ENCODE data around the gene MARK4.
"Not testable (repeated sequence)": the region's sequence is repeated elsewhere in the genome, so short reads cannot be mapped to it uniquely, and the experiment has no call there.

The MARK4 gene

DNA sequence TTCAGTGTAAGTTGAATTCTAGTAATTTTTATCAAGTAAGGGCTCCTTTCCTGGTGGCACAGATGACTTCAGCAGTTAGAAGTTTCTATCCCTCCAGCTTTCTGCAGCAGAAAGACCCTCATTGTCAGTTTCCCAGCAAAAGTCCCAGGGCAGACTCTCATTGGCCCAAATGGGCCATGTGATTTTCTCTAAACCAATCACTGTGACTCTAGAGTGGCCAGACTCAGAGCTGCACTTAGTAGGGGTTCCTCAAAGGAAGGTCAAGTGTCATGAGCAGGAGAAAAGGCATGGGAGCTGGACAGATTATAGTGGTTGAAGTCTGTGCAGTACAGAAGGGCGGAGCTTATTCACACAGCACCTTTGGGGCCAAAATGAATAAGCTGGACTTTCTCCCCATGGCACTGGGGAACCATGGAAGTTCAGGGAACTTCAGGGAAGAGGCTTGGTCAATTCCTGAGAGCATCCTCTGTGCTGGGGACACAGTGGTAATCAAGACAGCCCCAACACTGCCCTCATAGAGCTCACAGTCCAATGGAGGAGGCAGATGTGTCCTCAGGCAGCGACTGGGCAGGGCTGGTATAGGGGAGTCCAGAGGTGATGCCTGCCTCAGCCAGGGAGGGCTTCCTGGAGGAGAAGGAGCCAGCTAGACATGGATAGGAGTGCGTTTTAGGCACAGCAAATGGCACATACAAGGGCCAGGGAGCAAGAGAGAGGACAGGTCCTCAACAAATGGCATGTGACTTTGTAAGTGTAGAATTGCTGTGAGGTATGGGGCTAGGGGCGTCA is 53.3 kb downstream of the MARK4 start:
- no peak for DNase-seq (ENCODE audit: extremely low read depth in 1 of 2, low read depth in 1 of 2)

DNA sequence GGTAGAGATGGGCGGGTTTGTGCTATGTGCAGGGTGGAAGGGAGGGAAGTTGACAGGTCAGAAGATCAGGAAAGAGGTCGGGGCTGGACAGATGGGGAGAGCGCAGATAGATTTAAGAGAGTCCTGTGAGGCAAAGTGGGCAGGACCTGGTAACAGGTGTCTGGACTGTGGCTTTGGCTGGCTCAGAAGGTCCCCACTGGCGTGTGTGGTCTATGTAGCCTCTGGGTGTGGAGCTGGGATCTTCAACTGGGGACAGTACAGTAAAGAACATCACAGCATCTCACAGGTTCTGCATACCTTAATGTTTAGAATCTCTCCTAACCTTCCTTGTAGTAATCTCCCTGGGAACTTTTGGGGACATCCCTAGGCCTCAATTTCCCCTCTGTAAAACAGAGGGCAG is 53.9 kb downstream of the MARK4 start:
- DNase-seq (ENCODE audit: extremely low read depth in 1 of 2, low read depth in 1 of 2): no peak

DNA sequence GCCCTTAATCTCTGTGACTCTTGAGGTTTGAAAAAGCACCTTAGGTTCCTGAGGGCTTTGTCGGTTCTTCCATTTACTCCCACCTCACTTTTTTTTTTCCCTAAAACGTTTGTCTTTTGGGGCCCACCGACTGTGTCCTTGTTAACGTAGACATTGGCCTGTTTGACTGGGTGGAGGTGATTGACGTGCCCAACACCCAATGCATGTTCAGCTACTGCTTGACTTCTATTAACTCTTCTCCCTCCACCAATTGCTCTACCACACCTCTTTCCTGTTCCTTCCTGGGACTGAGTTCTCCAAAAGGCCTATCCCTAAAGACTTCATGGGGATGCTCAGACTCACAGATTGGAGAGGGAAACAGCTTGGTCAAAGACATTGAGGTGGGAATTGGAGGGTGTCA is 54.4 kb downstream of the MARK4 start:
- DNase-seq (ENCODE audit: extremely low read depth in 1 of 2, low read depth in 1 of 2): no peak

DNA sequence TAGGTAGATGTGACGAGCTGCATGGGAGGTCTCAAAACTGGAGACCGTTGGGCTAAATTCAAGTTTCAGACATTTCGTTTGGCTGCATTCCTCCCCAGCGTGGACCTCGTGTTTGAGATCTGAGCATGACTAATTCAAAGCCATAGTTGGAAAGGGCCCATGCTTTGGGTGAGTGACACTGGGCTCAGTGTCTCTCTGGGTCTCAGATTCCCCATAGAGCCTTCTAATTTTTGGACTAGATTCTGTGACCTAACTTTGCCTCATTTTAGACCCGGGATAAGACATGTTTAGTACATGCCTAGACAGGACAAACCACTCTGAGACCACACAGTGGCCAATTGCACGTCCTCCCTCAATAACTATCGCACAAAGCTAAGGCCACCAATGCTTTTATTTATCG is 55.0 kb downstream of the MARK4 start:
- no peak for DNase-seq (ENCODE audit: extremely low read depth in 1 of 2, low read depth in 1 of 2)

DNA sequence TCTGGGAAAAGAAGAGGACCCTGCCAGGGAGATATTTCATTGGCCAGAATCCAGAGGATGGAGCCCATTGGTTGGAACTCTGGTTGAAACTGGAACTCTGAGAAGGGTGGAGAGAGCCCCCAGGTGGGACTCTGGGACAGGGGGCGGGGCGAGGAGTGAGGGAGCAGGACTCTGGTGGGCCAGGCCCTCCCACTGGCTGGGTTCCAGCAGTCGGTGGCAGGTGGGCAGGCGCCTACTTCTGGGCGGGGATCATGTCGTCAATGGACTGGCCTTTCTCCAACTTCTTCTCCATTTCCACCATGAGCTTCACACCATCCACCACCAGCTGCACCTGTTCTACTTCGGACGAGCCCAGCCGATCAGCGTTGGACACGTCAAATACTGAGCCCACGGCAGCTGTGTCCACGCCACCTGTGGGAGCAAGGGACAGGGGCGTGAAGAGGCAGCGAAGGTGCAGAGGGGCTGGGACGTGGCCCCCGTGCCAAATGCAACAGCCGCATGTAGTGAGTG is 55.5 kb downstream of the MARK4 start:
- DNase-seq (ENCODE audit: extremely low read depth in 1 of 2, low read depth in 1 of 2): no peak

DNA sequence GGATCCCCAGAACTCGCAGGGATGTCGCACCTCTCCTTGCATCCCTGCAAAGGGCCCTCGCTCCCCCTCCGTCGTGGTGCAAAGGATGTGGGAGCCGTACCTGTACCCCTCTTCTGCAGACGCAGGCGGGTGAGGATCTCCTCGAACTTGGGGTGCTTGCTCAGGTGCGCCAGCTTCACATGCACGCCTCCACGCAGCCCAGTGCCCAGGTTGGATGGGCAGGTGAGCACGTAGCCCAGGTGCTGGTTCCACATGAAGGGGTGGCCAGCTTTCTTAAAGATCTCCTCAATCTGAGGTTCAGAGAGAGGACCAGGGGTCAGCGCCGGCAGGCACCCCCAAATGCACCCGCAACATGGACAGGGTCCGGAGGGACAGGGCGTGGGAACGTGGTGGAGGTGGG is 56.3 kb downstream of the MARK4 start:
- no peak for DNase-seq (ENCODE audit: extremely low read depth in 1 of 2, low read depth in 1 of 2)

DNA sequence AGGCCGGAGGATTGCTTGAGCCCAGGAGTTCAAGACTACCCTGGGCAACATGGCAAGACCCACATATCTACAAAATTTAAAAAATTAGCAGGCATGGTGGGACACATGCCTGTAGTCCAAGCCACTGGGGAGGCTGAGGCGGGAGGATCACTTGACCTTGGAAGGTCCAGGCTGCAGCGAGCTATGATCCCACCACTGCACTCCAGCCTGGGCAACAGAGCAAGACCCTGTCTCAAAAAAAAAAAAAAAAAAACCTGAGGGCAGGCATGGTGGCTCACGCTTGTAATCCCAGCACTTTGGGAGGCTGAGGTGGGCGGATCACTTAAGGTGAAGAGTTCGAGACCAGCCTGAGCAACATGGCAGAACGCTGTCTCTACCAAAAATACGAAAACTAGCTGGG is 58.3 kb downstream of the MARK4 start:
- not testable (repeated sequence) for DNase-seq (ENCODE audit: extremely low read depth in 1 of 2, low read depth in 1 of 2)

DNA sequence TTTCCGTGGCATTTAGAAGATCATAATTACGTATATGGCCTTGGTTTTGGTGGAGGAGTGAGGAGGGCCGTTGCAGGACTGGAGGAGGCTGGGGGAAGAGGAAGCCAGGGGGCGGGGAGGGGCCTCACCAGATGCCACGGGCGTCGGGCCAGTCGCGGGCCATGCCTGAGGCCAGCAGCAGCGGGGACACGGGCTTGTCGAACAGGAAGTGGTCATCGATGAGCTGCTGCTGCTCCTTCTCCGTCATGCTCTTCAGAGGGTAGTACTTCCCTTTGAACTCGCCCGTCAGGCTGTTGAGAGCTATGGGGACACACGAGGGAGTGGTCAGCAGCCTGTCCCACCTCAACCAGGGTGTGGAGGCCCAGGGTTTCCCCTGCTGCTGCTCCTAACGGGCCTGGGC is 60.5 kb downstream of the MARK4 start:
- DNase-seq (ENCODE audit: extremely low read depth in 1 of 2, low read depth in 1 of 2): no peak

DNA sequence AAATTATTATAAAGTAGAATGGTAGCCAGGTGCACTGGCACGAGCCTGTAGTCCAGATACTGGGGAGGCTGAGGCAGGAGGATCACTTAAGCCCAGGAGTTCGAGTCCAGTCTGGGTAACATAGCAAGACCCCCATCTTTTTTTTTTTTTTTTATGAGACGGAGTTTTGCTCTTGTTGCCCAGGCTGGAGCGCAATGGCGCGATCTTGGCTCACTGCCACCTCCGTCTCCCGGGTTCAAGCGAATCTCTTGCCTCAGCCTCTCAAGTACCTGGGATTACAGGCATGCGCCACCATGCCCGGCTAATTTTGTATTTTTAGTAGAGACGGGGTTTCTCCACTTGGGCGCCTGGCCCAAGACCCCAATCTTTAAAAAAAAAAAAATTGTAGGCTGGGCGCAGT is 61.2 kb downstream of the MARK4 start:
- not testable (repeated sequence) for DNase-seq (ENCODE audit: extremely low read depth in 1 of 2, low read depth in 1 of 2)

DNA sequence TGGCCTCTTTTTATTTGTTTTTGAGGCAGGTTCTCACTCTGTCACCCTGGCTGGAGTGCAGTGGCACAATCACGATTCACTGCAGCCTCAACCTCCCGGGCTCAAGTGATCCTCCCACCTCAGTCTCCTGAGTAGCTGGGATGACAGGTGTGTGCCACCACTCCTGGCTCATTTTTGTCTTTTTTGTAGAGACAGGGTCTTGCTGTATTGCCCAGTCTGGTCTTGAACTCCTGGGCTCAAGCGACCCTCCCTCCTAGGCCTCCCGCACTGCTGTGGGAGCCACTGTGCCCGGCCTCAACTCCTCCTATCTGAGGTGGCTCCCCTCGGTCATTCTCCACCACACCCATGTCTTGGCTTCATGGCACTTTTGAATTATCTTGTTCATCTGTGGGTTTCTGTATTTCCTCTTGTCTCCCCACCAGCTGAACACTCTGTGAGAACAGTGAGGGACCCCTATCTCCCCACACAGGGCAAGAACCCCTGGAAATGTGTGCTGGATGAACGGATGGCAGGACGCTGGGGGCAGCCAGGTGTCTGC is 63.7 kb downstream of the MARK4 start:
- DNase-seq (ENCODE audit: extremely low read depth in 1 of 2, low read depth in 1 of 2): no peak

DNA sequence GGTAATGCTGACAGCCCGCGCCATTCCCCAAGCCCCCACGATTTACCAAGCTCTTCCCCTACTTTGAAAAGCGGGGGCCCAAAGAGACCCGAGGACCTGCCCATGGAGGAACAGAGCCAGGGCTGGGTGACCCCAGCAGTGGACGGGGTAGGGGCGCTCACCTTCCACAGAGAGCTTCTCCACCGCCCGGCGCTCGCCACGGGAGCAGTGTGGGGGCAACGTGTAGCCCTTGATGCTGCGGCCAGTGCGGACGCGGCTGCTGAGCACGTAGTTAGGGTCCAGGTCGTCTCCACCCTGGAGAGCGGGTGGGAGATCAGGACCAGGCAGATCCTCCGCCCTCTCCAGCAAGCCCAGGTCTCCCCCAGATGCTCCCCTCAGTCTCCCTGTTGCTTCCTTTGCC is 64.2 kb downstream of the MARK4 start:
- DNase-seq (ENCODE audit: extremely low read depth in 1 of 2, low read depth in 1 of 2): no peak

DNA sequence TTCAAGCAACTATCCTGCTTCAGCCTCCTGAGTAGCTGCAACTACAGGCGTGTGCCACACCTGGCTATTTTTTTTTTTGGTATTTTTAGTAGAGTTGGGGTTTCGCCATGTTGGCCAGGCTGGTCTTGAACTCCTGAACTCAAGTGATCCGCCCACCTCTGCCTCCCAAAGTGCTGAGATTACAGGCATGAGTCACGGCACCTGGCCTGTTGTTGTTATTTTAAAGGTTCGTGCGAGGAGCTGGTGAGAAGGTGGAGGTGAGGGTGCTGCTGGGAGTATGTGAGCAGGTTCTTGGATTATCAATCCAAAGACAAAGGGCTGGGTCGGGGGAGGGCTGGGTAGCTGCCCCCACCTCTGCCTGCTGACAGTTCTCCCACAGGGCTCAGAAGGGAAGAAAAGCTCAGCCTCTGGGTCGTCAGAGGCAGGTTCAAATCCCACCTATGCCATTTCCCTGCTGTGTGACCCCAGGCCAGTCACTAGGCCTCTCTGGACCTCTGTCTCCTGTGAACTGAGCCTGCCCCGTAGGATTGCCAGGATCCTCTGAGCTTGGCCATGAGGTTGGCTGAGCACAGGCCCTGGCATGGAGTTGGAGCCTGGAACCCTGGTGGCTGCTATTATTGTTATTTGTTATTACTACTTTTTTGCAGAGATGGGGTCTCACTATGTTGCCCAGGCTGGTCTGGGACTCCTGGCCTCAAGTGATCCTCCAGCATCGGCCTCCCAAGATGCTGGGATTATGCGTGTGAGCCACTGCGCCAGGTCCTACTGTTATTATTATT is 70.1 kb downstream of the MARK4 start:
- DNase-seq (ENCODE audit: extremely low read depth in 1 of 2, low read depth in 1 of 2): no peak

DNA sequence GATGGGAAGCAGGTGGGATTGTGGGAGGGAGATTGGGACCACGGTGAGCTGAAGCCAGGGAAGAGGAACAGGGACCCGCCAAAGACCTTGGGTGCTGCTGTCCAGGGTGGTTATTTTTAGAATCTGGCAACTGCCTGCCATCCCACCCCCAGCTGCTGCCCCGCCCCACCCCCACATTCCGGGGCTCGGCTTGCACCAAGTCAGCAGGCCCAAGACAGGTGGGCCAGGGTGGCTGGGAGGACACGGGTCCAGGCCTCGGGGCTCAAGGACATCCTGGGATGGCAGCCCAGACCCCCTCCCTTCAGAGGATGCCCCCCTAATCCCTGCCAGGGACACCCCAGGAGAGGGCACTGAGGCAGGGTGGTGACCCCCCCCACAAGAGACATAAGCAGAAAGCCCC is 70.8 kb downstream of the MARK4 start:
- no peak for DNase-seq (ENCODE audit: extremely low read depth in 1 of 2, low read depth in 1 of 2)

DNA sequence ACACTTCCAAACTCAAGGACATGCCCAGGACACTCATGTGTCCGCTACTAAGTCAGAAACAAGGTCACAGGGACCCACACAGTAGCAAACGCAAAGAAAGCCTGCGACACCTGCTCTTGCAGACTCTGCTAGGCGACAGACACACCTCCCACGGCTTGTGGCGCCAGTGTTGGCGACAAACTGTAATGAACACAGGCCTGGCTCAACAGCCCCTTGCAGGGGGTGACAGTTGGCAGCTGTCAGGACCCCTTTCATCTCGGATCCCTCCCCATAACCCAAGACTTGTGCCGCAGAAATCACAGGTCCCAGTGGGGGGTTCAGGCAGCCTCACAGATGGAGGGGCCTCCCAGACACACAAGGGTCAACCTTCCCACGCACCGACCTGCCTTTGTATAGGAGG is 71.2 kb downstream of the MARK4 start:
- DNase-seq (ENCODE audit: extremely low read depth in 1 of 2, low read depth in 1 of 2): no peak

DNA sequence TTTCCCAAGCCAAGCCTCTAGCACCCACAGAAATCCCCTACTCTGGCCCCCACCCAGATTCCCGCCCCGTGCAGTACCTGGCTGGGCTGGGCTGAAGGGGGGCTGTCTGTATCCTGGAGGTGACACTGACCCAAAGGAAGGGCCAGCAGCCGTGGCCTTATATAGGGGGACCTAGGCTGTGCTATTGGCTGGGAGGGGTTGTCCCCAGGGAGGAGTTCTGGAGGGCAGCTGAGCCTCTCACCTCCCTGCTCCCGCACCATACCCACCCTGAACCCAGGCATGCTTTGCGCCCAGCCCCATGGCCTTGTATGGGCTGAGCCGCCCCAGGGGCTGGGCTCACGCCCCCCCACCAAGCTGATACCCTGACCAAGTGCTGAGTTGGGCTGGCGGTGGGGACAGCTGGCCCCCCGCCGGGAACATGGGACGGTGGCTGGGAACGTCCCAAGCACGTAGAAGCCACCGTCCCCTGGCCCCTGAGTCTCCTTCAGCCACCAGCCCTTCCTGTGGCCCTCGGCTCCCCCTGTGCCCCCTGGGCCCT is 71.7 kb downstream of the MARK4 start, which contains the start of gene CKM:
Gene CKM, minus strand, starts transcription at position 132 of the 538 bp plus-strand sequence. CDS start 3,162 bp downstream, outside the sequence.
- DNase-seq (ENCODE audit: extremely low read depth in 1 of 2, low read depth in 1 of 2): no peak

DNA sequence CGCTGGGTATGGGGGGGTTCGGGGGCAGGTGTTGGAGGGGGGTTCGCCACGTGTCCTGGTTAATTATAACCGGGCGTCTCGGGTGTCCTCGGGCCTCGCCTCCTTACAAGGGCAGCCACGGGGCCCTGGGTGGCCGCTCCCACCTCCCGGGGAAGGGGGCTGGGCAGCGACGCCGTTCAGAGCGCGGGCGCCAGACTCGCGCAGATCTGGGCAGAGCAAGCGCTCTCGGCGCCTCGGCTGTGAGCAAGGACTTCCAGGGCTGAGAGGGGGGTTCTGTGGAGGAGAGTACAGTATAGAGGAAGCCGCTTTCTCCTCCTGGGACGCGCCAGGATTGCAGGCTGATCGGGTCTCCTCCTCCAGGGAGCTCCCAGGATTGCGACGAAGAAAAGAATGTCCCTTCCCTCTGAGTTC is 72.6 kb downstream of the MARK4 start:
- DNase-seq (ENCODE audit: extremely low read depth in 1 of 2, low read depth in 1 of 2): no peak

DNA sequence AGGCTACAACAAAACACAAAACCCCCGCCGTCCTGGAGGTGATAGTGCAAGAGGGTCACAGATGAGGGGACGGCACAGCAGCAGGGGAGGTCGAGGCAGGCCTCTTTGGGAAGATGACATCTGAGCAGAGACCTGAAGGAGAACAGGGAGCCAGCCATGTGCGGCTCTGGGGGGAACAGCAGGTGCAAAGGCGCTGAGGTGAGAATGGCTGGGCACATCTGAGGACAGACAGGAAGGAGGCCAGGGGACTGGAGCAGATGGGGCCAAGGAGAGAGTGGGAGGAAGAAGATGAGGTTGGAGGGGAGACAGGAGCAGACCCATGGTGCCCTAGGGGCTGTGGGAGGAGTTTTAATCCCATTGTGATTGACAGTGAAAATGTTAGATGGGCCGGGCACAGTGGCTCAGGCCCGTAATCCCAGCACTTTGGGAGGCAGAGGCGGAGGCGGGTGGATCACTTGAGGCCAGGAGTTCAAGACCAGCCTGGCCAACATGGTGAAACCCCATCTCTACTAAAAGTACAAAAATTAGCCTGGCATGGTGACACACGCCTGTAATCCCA is 73.4 kb downstream of the MARK4 start:
- DNase-seq (ENCODE audit: extremely low read depth in 1 of 2, low read depth in 1 of 2): no peak

DNA sequence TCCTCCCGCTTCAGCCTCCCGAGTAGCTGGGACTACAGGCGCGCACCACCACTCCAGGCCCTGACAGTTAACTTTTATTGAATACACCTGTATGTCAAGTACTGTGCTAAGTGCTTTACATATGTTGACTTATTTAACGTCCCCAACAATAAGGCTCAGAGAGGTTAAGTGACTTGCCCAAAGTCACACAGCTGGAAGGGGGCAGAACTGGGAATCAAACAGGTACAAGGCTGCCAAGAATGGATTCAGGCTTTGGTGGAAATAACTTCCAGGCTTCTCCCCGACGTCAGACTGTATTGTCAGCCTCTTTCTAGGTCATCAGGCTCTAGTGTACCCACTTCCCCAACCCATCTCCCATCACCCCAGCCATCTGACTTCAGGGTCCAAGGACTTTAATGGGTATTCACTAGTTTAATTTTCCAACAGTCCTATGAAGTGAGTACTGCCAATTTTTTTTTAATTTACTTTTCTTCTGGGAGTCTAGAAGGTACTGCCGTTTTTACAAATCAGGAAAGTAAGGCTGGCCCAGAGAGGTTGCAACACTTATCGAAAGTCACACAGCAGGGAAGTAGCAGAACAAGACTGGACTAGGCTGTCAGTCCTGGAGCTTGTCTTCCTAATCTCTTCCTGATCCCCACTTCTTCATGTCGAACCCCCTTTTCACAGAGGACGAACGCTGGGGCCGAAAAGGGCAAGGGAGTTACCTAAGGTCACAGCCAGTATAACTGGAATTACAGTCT is 76.5 kb downstream of the MARK4 start:
- DNase-seq (ENCODE audit: extremely low read depth in 1 of 2, low read depth in 1 of 2): no peak

DNA sequence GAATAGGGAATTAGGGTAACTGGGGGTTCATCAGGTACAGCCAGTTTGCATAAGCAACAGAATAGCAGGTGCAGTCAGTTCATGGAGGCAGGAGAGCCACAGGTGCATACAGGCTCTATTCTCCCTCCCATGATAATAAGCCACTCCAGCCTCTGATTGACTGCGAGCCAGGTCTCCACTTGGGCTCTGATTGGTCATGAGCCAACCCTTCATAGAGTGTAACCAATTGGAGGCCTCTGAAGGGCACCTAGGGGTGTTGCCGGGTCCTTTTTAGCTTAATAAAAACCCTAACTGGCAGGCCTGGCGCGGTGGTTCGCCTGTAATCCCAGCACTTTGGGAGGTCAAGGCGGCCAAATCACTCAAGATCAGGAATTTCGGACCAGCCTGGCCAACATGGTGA is 80.3 kb downstream of the MARK4 start:
- no peak for DNase-seq (ENCODE audit: extremely low read depth in 1 of 2, low read depth in 1 of 2)

DNA sequence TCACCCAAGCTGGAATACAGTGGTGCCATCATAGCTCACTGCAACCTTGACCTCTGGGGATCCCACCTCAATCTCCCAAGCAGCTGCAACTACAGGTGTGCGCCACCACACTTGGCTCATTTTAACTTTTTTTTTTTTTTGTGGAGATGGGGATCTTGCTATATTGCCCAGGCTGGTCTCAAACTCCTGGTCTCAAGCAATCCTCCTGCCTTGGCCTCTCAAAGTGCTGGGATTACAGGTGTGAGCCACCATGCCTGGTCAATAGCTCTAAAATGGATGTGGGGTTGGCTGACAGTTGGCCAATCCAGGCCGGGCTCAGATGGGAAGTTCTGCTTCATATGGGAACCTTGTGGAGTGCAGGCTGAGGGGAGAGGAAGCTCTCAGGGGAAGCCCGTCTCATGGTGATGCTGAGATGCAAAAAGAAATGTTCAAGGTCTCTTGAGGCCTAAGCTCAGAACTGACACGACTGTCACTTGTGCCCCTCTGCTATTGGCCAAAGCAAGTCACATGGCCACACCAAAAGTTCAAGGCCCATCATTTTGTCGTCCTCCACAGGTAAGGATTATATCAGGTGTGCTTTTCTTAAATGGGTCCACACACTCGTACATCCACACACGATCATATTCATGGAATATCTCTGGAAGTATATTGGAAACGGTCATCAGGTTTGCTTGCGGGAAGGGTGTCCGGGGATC is 82.7 kb downstream of the MARK4 start:
- DNase-seq (ENCODE audit: extremely low read depth in 1 of 2, low read depth in 1 of 2): no peak
